Psoas muscle (tissue), 8 donors: ENCODE data around the gene DVL1. TPM values are rescaled to one million over a fixed set of nuclear protein-coding genes. Genes with fewer than 3 reads are reported as not detected.
A peak's percentile ranks its signal among the peaks of the same experiment; 100 is the strongest.

ENCODE experiments used
- ATAC-seq, 4 donors: fragments of 200-7000 bp; cut with Tn5 transposase; one replicate each; pipeline ENCODE4 v1.9.1; 2020; ENCODE audit warnings: moderate library complexity in 3 of 4, mild to moderate bottlenecking in 2 of 4
- DNase-seq, 2 donors: peaks; one replicate each; pipeline ENCODE4 v3.0.0-alpha.2; 2020
- H3K27ac ChIP-seq: fragments of 200-600 bp; one replicate; pipeline ENCODE4 v1.8.0; 2022
- H3K27me3 ChIP-seq, 3 donors: fragments of 200-600 bp in 1 of 3; one replicate each; pipeline versions ENCODE4 v1.6.1 to v1.8.0; 2013 to 2022; ENCODE audit warnings: low read length in 2 of 3, mild to moderate bottlenecking in 2 of 3, moderate library complexity in 1 of 3; ENCODE audit not compliant: insufficient read depth in 3 of 3
- H3K36me3 ChIP-seq, 2 donors: fragments of 200-600 bp in 1 of 2; one replicate each; pipeline versions ENCODE4 v1.6.1 to v1.8.0; 2013 to 2022; ENCODE audit warnings: low read depth in 1 of 2, mild to moderate bottlenecking in 1 of 2, moderate library complexity in 1 of 2; ENCODE audit not compliant: insufficient read depth in 1 of 2
- H3K4me1 ChIP-seq: fragments of 200-600 bp; one replicate; pipeline ENCODE4 v1.8.0; 2022
- H3K4me3 ChIP-seq: fragments of 200-600 bp; one replicate; pipeline ENCODE4 v1.8.0; 2022; ENCODE audit warnings: mild to moderate bottlenecking
- H3K9me3 ChIP-seq: fragments of 200-600 bp; one replicate; pipeline ENCODE4 v1.8.0; 2022
- CTCF ChIP-seq: fragments of 200-600 bp; IDR thresholded peaks from one replicate; pipeline ENCODE4 v1.8.0; 2022; ENCODE audit warnings: antibody characterized with exemption
- WGBS, 3 donors: extraction: QIAGEN DNeasy Blood & Tissue Kit; methylation state at CpG; one replicate each; pipeline versions ENCODE4 v1.1.6 to v1.1.7; 2013; 5-methylcytosine and 5-hydroxymethylcytosine counted together
- intact Hi-C, 2 donors: fragments of 100-400 bp; cut with DNase I; formaldehyde crosslinking; loops; one replicate each; pipeline versions ENCODE4 v1.11.0 to v1.14.2; 2022
- polyA plus RNA-seq, 3 donors: library from polyadenylated mRNA; stranded (reverse); fragments of 200-250 nt; gene quantifications; one replicate each; pipeline ENCODE4 v1.2.3, GENCODE V29; 2013
- total RNA-seq, 4 donors: library from RNA; stranded (reverse); fragmentation: NEBNext Ultra II Directional in 2 of 4; extraction: Animal tissue kit (Norgen Biotek cat#: 25700) in 2 of 4; gene quantifications; one replicate each; pipeline versions ENCODE4 v1.2.1 to v1.2.4, GENCODE V29; 2021 to 2023
- donor health status: healthy with polysubstance abuse.
- donor health status: DM: no; HTN: no; CAD: no; lungs with moderate emphysema.
- donor health status: Bipolar disorder and iron deficiency.
- donor health status: healthy.
- donor health status: DM: yes; HTN: yes; CAD: no.
- donor health status: DM: no; HTN: no; CAD: no.
- donor health status: DM: no; HTN: no; CAD: no.
- donor health status: DM: yes; HTN: yes; CAD: no.

Gene DVL1
- total and polyA plus RNA-seq, 7 donors = 162 to 215 (median 208) TPM

- H3K4me1 ChIP-seq = no peaks in the 10 kb centered on the region
- no peak overlapping the region for H3K27ac ChIP-seq
- no peak for ATAC-seq
- H3K36me3 ChIP-seq = no peaks in the 10 kb centered on the region
- peak in 1 of 2 donors; percentile 49 for DNase-seq
- H3K27me3 ChIP-seq = peaks cover 0 to 33% (median 4%) of the 10 kb centered on the region in 3 donors
- WGBS, 3 donors = 45 to 64% (median 51%) methylated on average over 43 to 50 of the region's 50 CpGs
- no peak for TF ChIP-seq CTCF
- no peak overlapping the region for H3K4me3 ChIP-seq
- no peaks in the 10 kb centered on the region for H3K9me3 ChIP-seq
- intact Hi-C loops = no loop called here
Observed at GRCh38 chr1:1286313-1287261, 62.6 kb downstream of the DVL1 start.

DNA sequence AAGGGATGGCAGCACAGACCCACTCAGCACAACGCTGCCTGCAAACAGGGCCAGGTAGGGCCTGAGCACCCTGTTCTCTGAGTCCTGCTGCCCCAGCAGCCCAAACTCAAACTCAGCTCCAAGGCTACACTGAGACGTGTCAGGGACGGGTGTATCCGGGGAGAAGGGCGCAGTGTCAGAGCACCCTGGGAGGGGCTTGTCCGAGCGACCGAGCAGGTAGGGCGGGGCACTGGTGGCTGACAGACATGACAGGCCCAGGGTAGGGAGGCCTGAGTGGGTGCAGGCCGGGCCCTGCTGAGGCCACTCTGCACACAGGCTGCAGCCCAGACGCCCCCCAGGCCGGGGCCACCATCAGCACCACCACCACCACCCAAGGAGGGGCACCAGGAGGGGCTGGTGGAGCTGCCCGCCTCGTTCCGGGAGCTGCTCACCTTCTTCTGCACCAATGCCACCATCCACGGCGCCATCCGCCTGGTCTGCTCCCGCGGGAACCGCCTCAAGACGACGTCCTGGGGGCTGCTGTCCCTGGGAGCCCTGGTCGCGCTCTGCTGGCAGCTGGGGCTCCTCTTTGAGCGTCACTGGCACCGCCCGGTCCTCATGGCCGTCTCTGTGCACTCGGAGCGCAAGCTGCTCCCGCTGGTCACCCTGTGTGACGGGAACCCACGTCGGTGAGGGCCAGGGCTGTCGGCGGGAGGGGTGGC lies 63.5 kb downstream of the DVL1 start:
- 48 to 57% (median 57%) methylated on average over 21 to 37 of the region's 37 CpGs for WGBS, 3 donors
- intact Hi-C loops = no loop called here
- Histone ChIP-seq H3K4me1 (no peaks in the 10 kb centered on the region), H3K36me3 (no peaks in the 10 kb centered on the region), H3K27ac (no peak overlapping the region), H3K27me3 (peaks cover 0 to 33% (median 4%) of the 10 kb centered on the region in 3 donors), H3K4me3 (no peak overlapping the region), H3K9me3 (no peaks in the 10 kb centered on the region)
- ATAC-seq (no peak), DNase-seq (peak in 1 of 2 donors; percentile 47)
- no peak for TF ChIP-seq CTCF

Other genes with a start within 250 kb of the DVL1 start
- gene C1orf159, start 233.3 kb downstream of the DVL1 start, total RNA-seq = 1 to 10 TPM; 1.5 to 3.5 (median 2.6) TPM
- gene C1orf159, start 233.3 kb downstream of the DVL1 start, polyA plus RNA-seq = 1 to 10 TPM; 4.1 to 6.7 (median 4.3) TPM
- gene TTLL10, start 175.5 kb downstream of the DVL1 start, total RNA-seq = under 1 TPM in 1 of 4 donors, not detected in 3; 0.27 TPM
- gene TTLL10, start 175.5 kb downstream of the DVL1 start, polyA plus RNA-seq = under 1 TPM; 0.03 to 0.10 (median 0.10) TPM
- under 1 TPM in 1 of 4 donors, not detected in 3; 0.27 TPM for gene TNFRSF18, start 142.8 kb downstream of the DVL1 start, total RNA-seq
- under 1 TPM; 0.04 to 0.76 (median 0.13) TPM for gene TNFRSF18, start 142.8 kb downstream of the DVL1 start, polyA plus RNA-seq
- 1 to 10 TPM; 1.4 to 4.6 (median 3.7) TPM for gene TNFRSF4, start 135.3 kb downstream of the DVL1 start, total RNA-seq
- 1 to 10 TPM; 1.7 to 3.8 (median 2.6) TPM for gene TNFRSF4, start 135.3 kb downstream of the DVL1 start, polyA plus RNA-seq
- 100 to 1,000 TPM in 1 of 4 donors, 10 to 100 TPM in 3; 70.6 to 109 (median 82.5) TPM for gene SDF4, start 117.4 kb downstream of the DVL1 start, total RNA-seq
- gene SDF4, start 117.4 kb downstream of the DVL1 start, polyA plus RNA-seq = 100 to 1,000 TPM in 2 of 3 donors, 10 to 100 TPM in 1; 67.5 to 129 (median 108) TPM
- gene B3GALT6, start 117.2 kb downstream of the DVL1 start, total RNA-seq = 10 to 100 TPM in 3 of 4 donors, 1 to 10 TPM in 1; 8.9 to 13.7 (median 11.1) TPM
- 10 to 100 TPM in 2 of 3 donors, 1 to 10 TPM in 1; 7.7 to 30.3 (median 15.6) TPM for gene B3GALT6, start 117.2 kb downstream of the DVL1 start, polyA plus RNA-seq
- 1 to 10 TPM in 2 of 4 donors, under 1 TPM in 2; 0.75 to 1.4 (median 1.0) TPM for gene C1QTNF12, start 102.7 kb downstream of the DVL1 start, total RNA-seq
- under 1 TPM; 0.13 to 0.98 (median 0.36) TPM for gene C1QTNF12, start 102.7 kb downstream of the DVL1 start, polyA plus RNA-seq
- 10 to 100 TPM; 36.8 to 48.1 (median 42.4) TPM for gene UBE2J2, start 75.6 kb downstream of the DVL1 start, total RNA-seq
- gene UBE2J2, start 75.6 kb downstream of the DVL1 start, polyA plus RNA-seq = 10 to 100 TPM; 44.9 to 80.9 (median 62.3) TPM
- gene SCNN1D, start 69.0 kb downstream of the DVL1 start, total RNA-seq = 1 to 10 TPM; 1.4 to 3.5 (median 1.4) TPM
- gene SCNN1D, start 69.0 kb downstream of the DVL1 start, polyA plus RNA-seq = 1 to 10 TPM in 2 of 3 donors, under 1 TPM in 1; 0.48 to 2.0 (median 1.6) TPM
- gene ACAP3, start 41.5 kb downstream of the DVL1 start, total RNA-seq = 10 to 100 TPM; 20.8 to 32.0 (median 26.3) TPM
- gene ACAP3, start 41.5 kb downstream of the DVL1 start, polyA plus RNA-seq = 10 to 100 TPM; 14.7 to 23.7 (median 15.5) TPM
- 1 to 10 TPM; 3.7 to 7.3 (median 5.8) TPM for gene PUSL1, start 40.8 kb downstream of the DVL1 start, total RNA-seq
- 1 to 10 TPM; 7.9 to 9.1 (median 9.0) TPM for gene PUSL1, start 40.8 kb downstream of the DVL1 start, polyA plus RNA-seq
- 10 to 100 TPM; 55.6 to 80.8 (median 64.0) TPM for gene INTS11, start 24.8 kb downstream of the DVL1 start, total RNA-seq
- 10 to 100 TPM; 71.2 to 72.7 (median 71.8) TPM for gene INTS11, start 24.8 kb downstream of the DVL1 start, polyA plus RNA-seq
- gene CPTP, start 24.6 kb downstream of the DVL1 start, total RNA-seq = 10 to 100 TPM; 18.2 to 39.5 (median 23.8) TPM
- 10 to 100 TPM; 31.3 to 38.1 (median 33.4) TPM for gene CPTP, start 24.6 kb downstream of the DVL1 start, polyA plus RNA-seq
- gene TAS1R3, start 18.1 kb downstream of the DVL1 start, total RNA-seq = under 1 TPM in 3 of 4 donors, not detected in 1; 0.06 to 0.10 (median 0.06) TPM
- gene TAS1R3, start 18.1 kb downstream of the DVL1 start, polyA plus RNA-seq = under 1 TPM; 0.08 to 0.25 (median 0.18) TPM
- gene MXRA8, start 9.1 kb upstream of the DVL1 start, total RNA-seq = 10 to 100 TPM in 3 of 4 donors, 1 to 10 TPM in 1; 7.2 to 24.3 (median 13.5) TPM
- gene MXRA8, start 9.1 kb upstream of the DVL1 start, polyA plus RNA-seq = 10 to 100 TPM in 2 of 3 donors, 1 to 10 TPM in 1; 9.8 to 16.9 (median 10.1) TPM
- gene AURKAIP1, start 25.8 kb upstream of the DVL1 start, total RNA-seq = 100 to 1,000 TPM; 180 to 194 (median 183) TPM
- 100 to 1,000 TPM; 306 to 534 (median 341) TPM for gene AURKAIP1, start 25.8 kb upstream of the DVL1 start, polyA plus RNA-seq
- 10 to 100 TPM; 40.2 to 71.8 (median 46.1) TPM for gene CCNL2, start 49.9 kb upstream of the DVL1 start, total RNA-seq
- 10 to 100 TPM; 50.1 to 59.3 (median 54.7) TPM for gene CCNL2, start 49.9 kb upstream of the DVL1 start, polyA plus RNA-seq
- gene MRPL20, start 57.9 kb upstream of the DVL1 start, total RNA-seq = 100 to 1,000 TPM; 114 to 159 (median 143) TPM
- 100 to 1,000 TPM; 211 to 308 (median 255) TPM for gene MRPL20, start 57.9 kb upstream of the DVL1 start, polyA plus RNA-seq
- 1 to 10 TPM in 3 of 4 donors, under 1 TPM in 1; 0.77 to 5.4 (median 3.0) TPM for gene ANKRD65, start 71.9 kb upstream of the DVL1 start, total RNA-seq
- gene ANKRD65, start 71.9 kb upstream of the DVL1 start, polyA plus RNA-seq = 1 to 10 TPM; 1.1 to 2.9 (median 1.6) TPM
- gene VWA1, start 86.3 kb upstream of the DVL1 start, total RNA-seq = 10 to 100 TPM in 3 of 4 donors, 1 to 10 TPM in 1; 4.5 to 25.3 (median 13.8) TPM
- gene VWA1, start 86.3 kb upstream of the DVL1 start, polyA plus RNA-seq = 1 to 10 TPM; 1.4 to 7.8 (median 4.1) TPM
- gene ATAD3C, start 100.3 kb upstream of the DVL1 start, total RNA-seq = under 1 TPM; 0.47 to 0.99 (median 0.61) TPM
- gene ATAD3C, start 100.3 kb upstream of the DVL1 start, polyA plus RNA-seq = under 1 TPM; 0.12 to 0.61 (median 0.13) TPM
- gene ATAD3B, start 122.3 kb upstream of the DVL1 start, total RNA-seq = 10 to 100 TPM in 1 of 4 donors, 1 to 10 TPM in 3; 4.6 to 11.8 (median 9.0) TPM
- gene ATAD3B, start 122.3 kb upstream of the DVL1 start, polyA plus RNA-seq = 10 to 100 TPM in 2 of 3 donors, 1 to 10 TPM in 1; 9.6 to 19.4 (median 12.3) TPM
- 10 to 100 TPM; 20.6 to 33.5 (median 24.1) TPM for gene ATAD3A, start 162.7 kb upstream of the DVL1 start, total RNA-seq
- gene ATAD3A, start 162.7 kb upstream of the DVL1 start, polyA plus RNA-seq = 10 to 100 TPM; 35.6 to 48.6 (median 41.4) TPM
- gene TMEM240, start 191.2 kb upstream of the DVL1 start, total RNA-seq = 1 to 10 TPM in 3 of 4 donors, under 1 TPM in 1; 0.88 to 1.4 (median 1.2) TPM
- gene TMEM240, start 191.2 kb upstream of the DVL1 start, polyA plus RNA-seq = 1 to 10 TPM in 1 of 3 donors, under 1 TPM in 2; 0.55 to 1.8 (median 0.98) TPM
- 100 to 1,000 TPM; 130 to 185 (median 167) TPM for gene SSU72, start 225.4 kb upstream of the DVL1 start, total RNA-seq
- 100 to 1,000 TPM; 137 to 207 (median 192) TPM for gene SSU72, start 225.4 kb upstream of the DVL1 start, polyA plus RNA-seq